ENCODE data around the gene FZD1. TPM values are rescaled to one million over a fixed set of nuclear protein-coding genes. Genes with fewer than 3 reads are reported as not detected.

The FZD1 gene
- total and polyA plus RNA-seq, 2 donors (not counting 1 experiment from before 2014, with no cell fraction given): 7.6 to 12.6 TPM

GRCh38 chr7:91233212-91233611 is 31.0 kb upstream of the FZD1 start:
- no peak overlapping the region for H2AFZ ChIP-seq (ENCODE audit: low read length)
- H4K20me1 ChIP-seq (ENCODE audit: control insufficient read depth, extremely low read depth, insufficient read depth, low read length): no peaks in the 10 kb centered on the region
- no peak overlapping the region for H3K9ac ChIP-seq (ENCODE audit: insufficient read depth, low read length)
- H3K4me2 ChIP-seq (ENCODE audit: extremely low read depth, insufficient read depth, low read length): no peak overlapping the region
- no peaks in the 10 kb centered on the region for H3K27me3 ChIP-seq (ENCODE audit: control insufficient read depth, insufficient read depth, low read length)
- no peaks in the 10 kb centered on the region for H3K36me3 ChIP-seq (ENCODE audit: control insufficient read depth, insufficient read depth, low read length)
- no peak overlapping the region for H3K27ac ChIP-seq (ENCODE audit: insufficient read depth, low read length)
- no peak for DNase-seq (ENCODE audit: low read depth in 2 of 2)
- TF ChIP-seq CTCF (conservative IDR thresholded peaks at IDR 0.05 in 1 of 2, IDR thresholded peaks at IDR 0.05 in 1 of 2; ENCODE audit: low read depth in 1 of 2, low read length in 2 of 2): no peak
- no peak for TF ChIP-seq EZH2 (IDR thresholded peaks at IDR 0.05; ENCODE audit: low read length, missing control alignments)
- H3K4me3 ChIP-seq (replicated peaks in 1 of 4; ENCODE audit: control extremely low read depth in 1 of 4, insufficient read depth in 1 of 4, low read depth in 3 of 4, low read length in 4 of 4): no peak overlapping the region
- no peaks in the 10 kb centered on the region for H3K79me2 ChIP-seq (ENCODE audit: control insufficient read depth, insufficient read depth, low read length)
- peaks cover 2% of the 10 kb centered on the region for H3K4me1 ChIP-seq (ENCODE audit: control insufficient read depth, extremely low read depth, insufficient read depth, low read length)
- H3K9me3 ChIP-seq (ENCODE audit: control insufficient read depth, insufficient read depth, low read depth, low read length): no peaks in the 10 kb centered on the region

- Histone ChIP-seq H3K4me2 (ENCODE audit: extremely low read depth, insufficient read depth, low read length) (no peak overlapping the region), H3K4me1 (ENCODE audit: control insufficient read depth, extremely low read depth, insufficient read depth, low read length) (peaks cover 9% of the 10 kb centered on the region), H3K36me3 (ENCODE audit: control insufficient read depth, insufficient read depth, low read length) (no peaks in the 10 kb centered on the region), H3K9me3 (ENCODE audit: control insufficient read depth, insufficient read depth, low read depth, low read length) (no peaks in the 10 kb centered on the region), H2AFZ (ENCODE audit: low read length) (no peak overlapping the region), H4K20me1 (ENCODE audit: control insufficient read depth, extremely low read depth, insufficient read depth, low read length) (no peaks in the 10 kb centered on the region), H3K27ac (ENCODE audit: insufficient read depth, low read length) (no peak overlapping the region), H3K4me3 (replicated peaks in 1 of 4; ENCODE audit: control extremely low read depth in 1 of 4, insufficient read depth in 1 of 4, low read depth in 3 of 4, low read length in 4 of 4) (no peak overlapping the region), H3K9ac (ENCODE audit: insufficient read depth, low read length) (no peak overlapping the region), H3K79me2 (ENCODE audit: control insufficient read depth, insufficient read depth, low read length) (no peaks in the 10 kb centered on the region), H3K27me3 (ENCODE audit: control insufficient read depth, insufficient read depth, low read length) (no peaks in the 10 kb centered on the region)
- no peak for TF ChIP-seq CTCF (conservative IDR thresholded peaks at IDR 0.05 in 1 of 2, IDR thresholded peaks at IDR 0.05 in 1 of 2; ENCODE audit: low read depth in 1 of 2, low read length in 2 of 2)
- TF ChIP-seq EZH2 (IDR thresholded peaks at IDR 0.05; ENCODE audit: low read length, missing control alignments): no peak
- DNase-seq (ENCODE audit: low read depth in 2 of 2): peak in 1 of 2 donors; percentile 40
Observed at GRCh38 chr7:91235211-91235832, 28.9 kb upstream of the FZD1 start.

GRCh38 chr7:91239171-91239604 is 25.0 kb upstream of the FZD1 start:
- no peaks in the 10 kb centered on the region for H3K9me3 ChIP-seq (ENCODE audit: control insufficient read depth, insufficient read depth, low read depth, low read length)
- no peaks in the 10 kb centered on the region for H3K79me2 ChIP-seq (ENCODE audit: control insufficient read depth, insufficient read depth, low read length)
- H3K4me3 ChIP-seq (replicated peaks in 1 of 4; ENCODE audit: control extremely low read depth in 1 of 4, insufficient read depth in 1 of 4, low read depth in 3 of 4, low read length in 4 of 4): no peak overlapping the region
- DNase-seq (ENCODE audit: low read depth in 2 of 2): peak; percentile 91 to 97
- H3K4me2 ChIP-seq (ENCODE audit: extremely low read depth, insufficient read depth, low read length): peak overlapping the region; percentile 36
- H3K27me3 ChIP-seq (ENCODE audit: control insufficient read depth, insufficient read depth, low read length): no peaks in the 10 kb centered on the region
- H3K4me1 ChIP-seq (ENCODE audit: control insufficient read depth, extremely low read depth, insufficient read depth, low read length): peaks cover 14% of the 10 kb centered on the region
- H3K36me3 ChIP-seq (ENCODE audit: control insufficient read depth, insufficient read depth, low read length): no peaks in the 10 kb centered on the region
- H2AFZ ChIP-seq (ENCODE audit: low read length): peak overlapping the region; percentile 17
- TF ChIP-seq CTCF (conservative IDR thresholded peaks at IDR 0.05 in 1 of 2, IDR thresholded peaks at IDR 0.05 in 1 of 2; ENCODE audit: low read depth in 1 of 2, low read length in 2 of 2) (no peak), EZH2 (IDR thresholded peaks at IDR 0.05; ENCODE audit: low read length, missing control alignments) (no peak)
- no peak overlapping the region for H3K9ac ChIP-seq (ENCODE audit: insufficient read depth, low read length)
- peak overlapping the region; percentile 44 for H3K27ac ChIP-seq (ENCODE audit: insufficient read depth, low read length)
- no peaks in the 10 kb centered on the region for H4K20me1 ChIP-seq (ENCODE audit: control insufficient read depth, extremely low read depth, insufficient read depth, low read length)

Data from fibroblast of lung (primary cell).